NB4 (cell line): ENCODE measurements around the gene PATJ.
"Not testable (repeated sequence)": the region's sequence is repeated elsewhere in the genome, so short reads cannot be mapped to it uniquely, and the experiment has no call there.

Experiments used
- DNase-seq: peaks from one replicate; pipeline ENCODE4 v3.0.0; 2010; ENCODE audit warnings: low read depth
- H3K4me3 ChIP-seq: one replicate; pipeline ENCODE4 v1.5.1; 2011; ENCODE audit warnings: mild to moderate bottlenecking, low read depth, low read length, moderate library complexity
- MAX ChIP-seq: IDR thresholded peaks from 2 replicates; pipeline ENCODE4 v1.6.1; 2011; ENCODE audit warnings: low read depth, low read length
- MYC ChIP-seq: IDR thresholded peaks from 2 replicates; pipeline ENCODE4 v1.6.1; 2011; ENCODE audit warnings: low read depth, low read length
- POLR2A ChIP-seq: IDR thresholded peaks from 2 replicates; pipeline ENCODE4 v1.6.1; 2011; ENCODE audit warnings: mild to moderate bottlenecking; ENCODE audit not compliant: insufficient read length; ENCODE audit errors: extremely low read depth
- TF ChIP-seq, protein P1 (sequence below): IDR thresholded peaks from one replicate; pipeline ENCODE4 v1.5.1; 2012; ENCODE audit warnings: low read depth, low read length

The PATJ gene

DNA sequence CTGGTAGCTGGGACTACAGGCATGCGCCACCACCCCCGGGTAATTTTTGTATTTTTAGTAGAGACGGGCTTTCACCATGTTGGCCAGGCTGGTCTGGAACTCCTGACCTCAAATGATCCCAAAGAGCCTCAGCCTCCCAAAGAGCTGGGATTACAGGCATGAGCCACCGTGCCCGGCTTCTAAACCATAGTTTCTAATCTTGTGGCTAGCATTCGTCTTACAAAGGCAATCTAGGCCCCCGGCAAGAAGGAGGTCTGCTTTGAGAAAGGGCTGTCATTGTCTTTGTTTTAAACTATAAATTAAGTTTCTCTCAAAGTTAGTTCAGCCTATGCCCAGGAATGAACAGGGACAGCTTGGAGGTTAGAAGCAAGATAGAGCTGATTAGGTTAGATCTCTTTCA, 442.1 kb downstream of the PATJ start:
- TF ChIP-seq POLR2A: no peak
- TF ChIP-seq, protein P1, sequence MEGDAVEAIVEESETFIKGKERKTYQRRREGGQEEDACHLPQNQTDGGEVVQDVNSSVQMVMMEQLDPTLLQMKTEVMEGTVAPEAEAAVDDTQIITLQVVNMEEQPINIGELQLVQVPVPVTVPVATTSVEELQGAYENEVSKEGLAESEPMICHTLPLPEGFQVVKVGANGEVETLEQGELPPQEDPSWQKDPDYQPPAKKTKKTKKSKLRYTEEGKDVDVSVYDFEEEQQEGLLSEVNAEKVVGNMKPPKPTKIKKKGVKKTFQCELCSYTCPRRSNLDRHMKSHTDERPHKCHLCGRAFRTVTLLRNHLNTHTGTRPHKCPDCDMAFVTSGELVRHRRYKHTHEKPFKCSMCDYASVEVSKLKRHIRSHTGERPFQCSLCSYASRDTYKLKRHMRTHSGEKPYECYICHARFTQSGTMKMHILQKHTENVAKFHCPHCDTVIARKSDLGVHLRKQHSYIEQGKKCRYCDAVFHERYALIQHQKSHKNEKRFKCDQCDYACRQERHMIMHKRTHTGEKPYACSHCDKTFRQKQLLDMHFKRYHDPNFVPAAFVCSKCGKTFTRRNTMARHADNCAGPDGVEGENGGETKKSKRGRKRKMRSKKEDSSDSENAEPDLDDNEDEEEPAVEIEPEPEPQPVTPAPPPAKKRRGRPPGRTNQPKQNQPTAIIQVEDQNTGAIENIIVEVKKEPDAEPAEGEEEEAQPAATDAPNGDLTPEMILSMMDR: no peak
- no peak for TF ChIP-seq MAX
- no peak for TF ChIP-seq MYC
- DNase-seq: no peak
- no peak overlapping the region for H3K4me3 ChIP-seq

GRCh38 chr1:62185233-62185632, 443.0 kb downstream of the PATJ start:
- H3K4me3 ChIP-seq, DNase-seq: not testable (repeated sequence)

- no peak for DNase-seq
- no peak for TF ChIP-seq POLR2A
- no peak for TF ChIP-seq MYC
- TF ChIP-seq, protein P1: no peak
- no peak for TF ChIP-seq MAX
- H3K4me3 ChIP-seq: no peak overlapping the region
These were observed 443.4 kb downstream of the PATJ start for GRCh38 chr1:62185677-62186076.

- TF ChIP-seq POLR2A (no peak), MAX (no peak), MYC (no peak)
- TF ChIP-seq, protein P1: no peak
- DNase-seq: no peak
- H3K4me3 ChIP-seq: no peak overlapping the region
These were observed 445.3 kb downstream of the PATJ start for GRCh38 chr1:62187548-62187947.

GRCh38 chr1:62188111-62188510, 445.8 kb downstream of the PATJ start:
- no peak overlapping the region for H3K4me3 ChIP-seq
- no peak for DNase-seq
- TF ChIP-seq, protein P1: no peak
- TF ChIP-seq MAX: no peak
- no peak for TF ChIP-seq MYC
- no peak for TF ChIP-seq POLR2A

GRCh38 chr1:62194651-62195544, 452.6 kb downstream of the PATJ start, which contains the start of gene L1TD1:
Gene L1TD1 (plus strand): TSS chr1:62194849. CDS start chr1:62206629, 11,780 bp downstream.
- no peak for DNase-seq
- no peak within 1 kb of the TSS for H3K4me3 ChIP-seq
- no peak for TF ChIP-seq MYC
- TF ChIP-seq, protein P1: no peak
- no peak for TF ChIP-seq POLR2A
- no peak for TF ChIP-seq MAX
